CD4-positive, alpha-beta T cell treated with Interleukin-2 at 100 ng/mL for 4 hours (primary cell): ENCODE measurements around the gene PA2G4.
"Not testable (repeated sequence)": the region's sequence is repeated elsewhere in the genome, so short reads cannot be mapped to it uniquely, and the experiment has no call there.

ENCODE experiments used
- DNase-seq: peaks from one replicate; pipeline ENCODE4 v3.0.0-alpha.2; 2020; ENCODE audit warnings: low spot score

Gene PA2G4

GRCh38 chr12:56153678-56154065 lies 49.3 kb downstream of the PA2G4 start:
- no peak for DNase-seq

- DNase-seq = no peak
These were observed 50.0 kb downstream of the PA2G4 start for GRCh38 chr12:56154246-56154771.

- no peak for DNase-seq
These were observed 50.5 kb downstream of the PA2G4 start for GRCh38 chr12:56154818-56155217.

GRCh38 chr12:56155256-56155845 lies 51.0 kb downstream of the PA2G4 start:
- DNase-seq = no peak

DNA sequence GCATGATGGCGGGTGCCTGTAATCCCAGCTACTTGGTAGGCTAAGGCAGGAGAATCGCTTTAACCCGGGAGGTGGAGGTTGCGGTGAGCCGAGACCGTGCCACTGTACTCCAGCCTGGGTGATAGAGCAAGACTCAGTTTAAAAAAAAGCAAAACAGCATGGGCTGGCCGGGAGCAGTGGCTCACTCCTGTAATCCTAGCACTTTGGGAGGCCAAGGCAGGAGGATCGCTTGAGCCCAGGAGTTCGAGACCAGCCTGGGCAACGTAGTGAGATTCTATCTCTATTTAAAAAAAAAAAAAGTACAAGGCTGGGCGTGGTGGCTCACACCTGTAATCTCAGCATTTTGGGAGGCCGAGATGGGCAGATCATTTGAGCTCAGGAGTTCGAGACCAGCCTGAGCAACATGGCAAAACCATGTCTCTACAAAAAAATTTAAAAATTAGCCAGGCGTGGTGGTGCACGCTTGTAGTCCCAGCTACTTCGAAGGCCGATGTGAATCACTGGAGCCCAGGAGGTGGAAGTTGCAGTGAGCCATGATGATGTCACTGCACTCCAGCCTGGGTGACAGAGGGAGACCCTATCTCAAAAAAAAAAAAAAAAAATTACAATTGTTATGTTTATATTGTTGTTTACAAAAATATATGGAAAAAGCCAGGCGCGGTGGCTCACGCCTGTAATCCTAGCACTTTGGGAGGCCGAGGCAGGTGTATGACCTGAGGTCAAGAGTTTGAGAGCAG lies 52.3 kb downstream of the PA2G4 start:
- DNase-seq = not testable (repeated sequence)

- peak; percentile 70 for DNase-seq
These were observed 53.1 kb downstream of the PA2G4 start for GRCh38 chr12:56157201-56158028.

DNA sequence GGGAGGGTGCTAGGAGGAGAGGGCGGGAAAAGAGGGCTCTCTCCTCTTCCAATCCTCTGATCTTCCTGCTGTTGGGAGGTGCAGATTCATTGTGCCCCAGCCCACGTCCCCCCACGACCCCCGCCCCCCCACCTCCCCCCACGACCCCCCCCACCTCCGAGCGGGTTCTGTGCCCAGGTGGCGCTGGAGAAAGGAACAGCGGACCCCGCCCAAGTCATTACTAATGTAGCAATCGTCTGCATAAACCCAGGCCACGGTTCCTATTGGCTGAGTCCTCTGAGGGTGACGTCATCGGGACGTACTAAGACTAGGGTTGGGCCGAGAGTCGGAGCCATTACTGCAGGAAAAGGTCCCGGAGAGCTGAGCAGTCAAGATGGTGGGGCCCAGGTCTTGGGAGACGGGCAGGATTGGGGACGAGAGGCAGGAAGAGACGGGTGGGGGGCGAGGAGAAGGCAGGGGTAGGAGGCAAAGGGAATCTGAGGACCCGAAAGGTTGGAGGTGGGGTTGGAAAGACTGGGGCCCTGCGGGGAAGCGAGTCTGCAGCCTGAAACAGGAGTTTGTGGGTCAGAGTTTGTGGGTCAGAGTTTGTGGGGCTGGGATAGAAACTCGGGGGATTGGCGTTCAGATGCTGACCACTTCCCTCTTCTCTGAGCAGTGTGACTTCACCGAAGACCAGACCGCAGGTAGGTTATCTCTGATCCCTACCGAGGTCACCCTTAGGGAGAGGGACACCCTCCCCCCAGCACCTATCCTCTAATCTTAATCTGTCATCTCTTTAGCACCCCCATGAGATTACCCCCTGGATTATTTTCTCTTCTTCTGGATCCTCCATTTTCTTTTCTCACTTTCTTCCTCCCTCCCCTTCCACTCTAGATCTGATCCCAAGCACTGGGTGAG lies 53.9 kb downstream of the PA2G4 start, which contains the start of gene MYL6:
MYL6 (plus strand) TSS at position 331 of the 897 bp plus-strand sequence; CDS start at position 374, 43 bp downstream.
- peak; percentile 96 for DNase-seq

- peak; percentile 30 for DNase-seq
These were observed 54.6 kb downstream of the PA2G4 start for GRCh38 chr12:56158926-56159461.

GRCh38 chr12:56159482-56160192 lies 55.3 kb downstream of the PA2G4 start:
- no peak for DNase-seq

GRCh38 chr12:56160193-56160763 lies 55.9 kb downstream of the PA2G4 start:
- peak; percentile 68 for DNase-seq

DNA sequence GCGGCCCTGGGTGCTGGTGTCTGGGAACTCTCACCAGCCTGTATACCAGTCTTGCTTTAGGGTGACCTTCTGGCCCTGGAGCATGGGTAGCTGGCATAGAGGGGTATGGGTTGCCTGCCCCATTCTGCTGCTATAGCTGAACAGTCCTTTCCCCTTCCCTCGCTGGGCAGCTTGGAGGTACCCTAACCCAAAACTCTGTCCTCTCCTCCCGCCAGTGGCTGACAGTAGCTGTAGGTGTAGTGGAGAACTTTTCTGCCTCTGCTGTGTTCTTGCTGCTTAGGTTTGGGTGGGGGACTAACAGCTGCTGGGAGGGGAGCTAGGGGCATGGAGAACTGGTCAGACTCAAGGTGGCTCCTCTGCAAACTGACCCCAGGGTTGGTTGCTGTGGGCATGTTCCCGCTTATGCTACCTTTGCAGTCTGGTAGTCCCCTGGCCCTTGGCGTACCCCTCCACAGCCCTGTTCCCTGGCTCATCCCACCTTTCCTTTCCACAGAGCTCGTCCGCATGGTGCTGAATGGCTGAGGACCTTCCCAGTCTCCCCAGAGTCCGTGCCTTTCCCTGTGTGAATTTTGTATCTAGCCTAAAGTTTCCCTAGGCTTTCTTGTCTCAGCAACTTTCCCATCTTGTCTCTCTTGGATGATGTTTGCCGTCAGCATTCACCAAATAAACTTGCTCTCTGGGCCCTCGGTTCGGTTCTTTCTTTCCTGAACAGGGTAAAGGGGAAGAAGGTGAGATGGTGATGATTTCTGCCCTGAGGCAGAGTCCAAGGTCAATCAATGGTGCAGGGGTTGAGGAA lies 56.7 kb downstream of the PA2G4 start:
- no peak for DNase-seq

- no peak for DNase-seq
These were observed 57.5 kb downstream of the PA2G4 start for GRCh38 chr12:56161690-56162351.

GRCh38 chr12:56162468-56163290 lies 58.3 kb downstream of the PA2G4 start:
- no peak for DNase-seq
